SKM-1 treated with dmso at 0.1 percent for 144 hours (cell line): Measurements from ENCODE around the gene FAM217A.
"Not testable (repeated sequence)": the region's sequence is repeated elsewhere in the genome, so short reads cannot be mapped to it uniquely, and the experiment has no call there.

Experiments used
- DNase-seq: peaks from one replicate; lab custom pipeline; 2025; ENCODE audit not compliant: unreplicated experiment; lab: John Stamatoyannopoulos, UW

FAM217A gene

GRCh38 chr6:4078691-4079471 is at the start of gene FAM217A:
TSS of gene FAM217A (minus strand) at chr6:4079137. CDS start at chr6:4077414, 1,723 bp downstream.
- DNase-seq: no peak

GRCh38 chr6:4128072-4128471 is 49.1 kb upstream of the FAM217A start:
- DNase-seq: no peak

GRCh38 chr6:4125933-4126864 is 47.3 kb upstream of the FAM217A start:
- no peak for DNase-seq

- DNase-seq: no peak
Observed at GRCh38 chr6:4125500-4125899, 46.6 kb upstream of the FAM217A start.

- no peak for DNase-seq
Observed at GRCh38 chr6:4124351-4124750, 45.4 kb upstream of the FAM217A start.

- DNase-seq: no peak
Observed at GRCh38 chr6:4115741-4116140, 36.8 kb upstream of the FAM217A start.

DNA sequence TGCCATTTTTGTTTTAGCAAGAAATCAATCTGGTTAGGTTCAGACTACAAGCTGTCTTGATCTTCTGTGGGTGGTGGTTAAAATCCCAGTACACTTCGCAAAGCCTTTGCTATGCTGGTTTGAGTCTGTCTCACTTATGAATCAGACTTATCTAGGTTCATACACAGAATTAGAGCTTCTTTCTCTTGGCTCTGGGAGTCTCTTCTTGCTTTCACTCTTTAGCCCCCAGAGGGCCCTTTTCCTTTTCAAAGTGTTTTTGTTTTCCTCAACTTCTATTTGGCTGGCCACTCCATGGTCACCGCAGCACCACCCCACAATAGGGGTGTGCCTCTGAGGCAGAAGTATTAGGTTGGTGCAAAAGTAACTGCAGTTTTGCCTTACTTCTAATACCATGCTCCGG is 35.2 kb upstream of the FAM217A start:
- DNase-seq: no peak

GRCh38 chr6:4113649-4114048 is 34.7 kb upstream of the FAM217A start:
- no peak for DNase-seq

GRCh38 chr6:4112366-4112765 is 33.4 kb upstream of the FAM217A start:
- DNase-seq: no peak

DNA sequence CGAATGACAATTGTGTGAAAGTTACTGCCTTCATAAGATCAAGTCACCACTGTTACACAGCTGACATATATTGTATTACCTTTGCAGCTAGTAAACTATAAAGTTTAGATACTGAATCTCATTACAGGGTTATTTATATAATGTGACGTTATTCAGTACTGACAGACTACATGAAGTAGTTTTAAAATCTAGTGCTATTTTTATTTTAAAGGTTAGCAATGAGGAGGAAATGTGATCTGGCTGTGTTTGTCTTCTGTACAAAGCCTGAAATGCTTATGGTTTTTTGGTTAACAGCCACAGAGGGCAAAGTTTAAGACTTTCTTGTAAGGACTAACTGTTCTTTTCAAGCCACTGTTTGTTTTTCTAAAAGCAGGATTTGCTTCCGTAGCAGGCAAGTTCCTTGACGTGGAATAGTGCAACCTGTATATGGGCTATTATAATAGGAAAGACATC is 30.5 kb upstream of the FAM217A start:
- not testable (repeated sequence) for DNase-seq

- DNase-seq: no peak
Observed at GRCh38 chr6:4108561-4109093, 29.7 kb upstream of the FAM217A start.

DNA sequence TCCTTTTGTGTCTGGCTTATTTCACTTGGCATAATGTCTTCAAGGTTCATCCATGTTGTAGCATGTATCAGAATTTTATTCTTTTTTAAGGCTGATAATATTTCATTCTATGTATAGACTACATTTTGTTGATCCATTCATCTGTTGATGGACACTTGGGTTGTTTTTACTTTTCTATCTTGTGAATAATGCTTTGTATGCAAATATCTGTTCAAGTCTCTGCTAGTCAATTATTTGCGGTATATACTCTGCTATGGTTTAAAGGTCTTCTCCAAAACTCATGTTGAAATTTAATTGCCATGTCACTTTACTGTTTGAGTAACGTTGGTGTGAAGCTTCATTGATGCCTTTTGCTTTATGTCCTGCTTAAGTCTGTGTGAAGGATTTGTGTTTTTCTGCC is 28.9 kb upstream of the FAM217A start:
- no peak for DNase-seq

- no peak for DNase-seq
Observed at GRCh38 chr6:4105980-4106536, 27.1 kb upstream of the FAM217A start.

- no peak for DNase-seq
Observed at GRCh38 chr6:4103929-4104328, 25.0 kb upstream of the FAM217A start.

GRCh38 chr6:4102687-4103244 is 23.8 kb upstream of the FAM217A start:
- DNase-seq: no peak

DNA sequence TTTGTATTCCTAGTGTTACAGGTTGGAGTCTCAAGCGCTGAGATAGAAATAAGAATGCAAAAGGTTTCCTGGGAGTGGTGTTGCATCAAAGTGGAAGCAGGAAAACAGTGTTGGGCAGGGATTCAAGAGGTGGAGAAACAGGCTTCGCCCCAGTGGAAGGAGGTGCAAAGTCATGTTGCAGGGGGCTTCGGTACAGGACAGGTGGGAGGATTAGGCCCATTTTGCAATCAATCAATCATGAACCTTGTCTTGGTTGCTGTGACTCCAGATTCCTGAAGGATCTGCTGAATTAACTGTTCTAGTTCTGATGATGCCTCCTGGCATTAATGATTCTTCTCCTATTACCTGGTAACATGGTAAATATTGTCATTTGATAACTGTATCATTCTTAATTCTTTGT is 22.4 kb upstream of the FAM217A start:
- DNase-seq: no peak

DNA sequence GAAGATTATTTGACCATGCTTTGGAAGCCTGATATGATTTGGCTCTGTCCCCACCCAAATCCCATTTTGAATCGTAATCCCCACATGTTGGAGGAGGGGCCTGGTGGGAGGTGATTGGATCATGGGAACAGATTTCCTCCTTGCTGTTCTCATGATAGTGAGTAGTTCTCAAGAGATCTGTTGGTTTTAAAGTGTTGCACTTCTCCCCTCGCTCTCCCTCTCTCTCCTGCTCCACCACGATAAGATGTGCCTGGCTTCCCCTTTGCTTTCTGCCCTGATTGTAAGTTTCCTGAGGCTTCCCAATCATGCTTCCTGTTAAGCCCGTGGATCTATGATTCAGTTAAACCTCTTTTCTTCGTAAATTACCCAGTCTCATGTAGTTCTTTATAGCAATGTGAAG is 21.7 kb upstream of the FAM217A start:
- no peak for DNase-seq

DNA sequence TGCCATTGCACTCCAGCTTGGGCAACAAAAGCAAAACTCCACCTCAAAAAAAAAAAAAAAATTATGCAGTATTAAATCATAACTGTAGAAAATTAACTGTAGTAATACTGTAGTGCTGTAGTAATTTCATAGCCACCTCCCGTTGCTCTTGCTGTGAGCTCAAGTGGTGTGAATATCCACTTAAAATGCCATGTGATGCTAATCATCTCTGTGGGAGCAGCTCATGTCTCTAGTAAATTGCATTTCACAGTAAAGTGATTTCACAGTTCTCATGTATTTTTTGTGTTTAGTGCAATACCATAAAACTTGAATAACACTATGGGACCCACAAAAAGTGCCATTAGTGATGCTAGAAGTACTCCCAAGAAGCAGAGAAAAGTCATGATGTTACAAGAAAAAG is 14.4 kb upstream of the FAM217A start:
- no peak for DNase-seq

DNA sequence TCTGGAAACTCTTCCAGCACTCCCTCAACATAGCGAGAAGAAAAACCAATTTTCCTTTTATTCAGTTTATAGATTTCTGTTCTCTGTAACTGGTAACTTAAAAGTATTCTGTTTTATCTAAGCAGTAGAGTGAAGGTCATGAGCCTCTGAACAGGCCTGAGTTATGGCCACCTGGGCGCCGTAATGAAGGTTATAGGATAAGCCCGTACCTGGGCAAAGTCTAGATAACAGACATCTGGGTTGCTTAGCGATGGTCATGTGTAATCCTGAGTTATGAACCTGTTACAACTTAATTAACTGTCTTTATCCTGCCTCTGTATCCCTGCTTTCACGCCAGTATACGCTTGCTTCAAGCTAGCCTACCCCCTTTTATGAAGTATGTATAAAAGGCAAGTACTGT is 13.0 kb upstream of the FAM217A start:
- no peak for DNase-seq

DNA sequence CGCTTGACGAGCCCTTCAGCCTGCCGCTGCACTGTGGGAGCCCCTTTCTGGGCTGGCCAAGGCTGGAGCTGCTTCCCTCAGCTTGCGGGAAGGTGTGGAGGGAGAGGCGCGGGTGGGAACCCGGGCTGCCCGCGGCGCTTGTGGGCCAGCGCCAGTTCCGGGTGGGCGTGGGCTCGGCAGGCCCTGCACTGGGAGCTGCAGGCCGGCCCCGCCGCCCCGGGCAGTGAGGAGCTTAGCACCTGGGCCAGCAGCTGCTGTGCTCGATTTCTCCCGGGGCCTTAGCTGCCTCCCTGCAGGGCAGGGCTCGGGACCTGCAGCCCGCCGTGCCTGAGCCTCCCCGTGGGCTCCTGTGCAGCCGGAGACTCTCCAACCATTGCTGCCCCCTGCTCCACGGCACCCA is 11.1 kb upstream of the FAM217A start:
- not testable (repeated sequence) for DNase-seq

GRCh38 chr6:4088704-4089103 is 9.8 kb upstream of the FAM217A start:
- no peak for DNase-seq
